Measurements from ENCODE around the gene RNF144A. TPM values are rescaled to one million over a fixed set of nuclear protein-coding genes. Genes with fewer than 3 reads are reported as not detected.

Gene RNF144A
- total and polyA plus RNA-seq, 10 of the 15 experiments (the other 5 are each of a cell fraction or from before 2014, with no cell fraction given), result 0.02 to 12.1 (median 0.48) TPM; not detected in 1

DNA sequence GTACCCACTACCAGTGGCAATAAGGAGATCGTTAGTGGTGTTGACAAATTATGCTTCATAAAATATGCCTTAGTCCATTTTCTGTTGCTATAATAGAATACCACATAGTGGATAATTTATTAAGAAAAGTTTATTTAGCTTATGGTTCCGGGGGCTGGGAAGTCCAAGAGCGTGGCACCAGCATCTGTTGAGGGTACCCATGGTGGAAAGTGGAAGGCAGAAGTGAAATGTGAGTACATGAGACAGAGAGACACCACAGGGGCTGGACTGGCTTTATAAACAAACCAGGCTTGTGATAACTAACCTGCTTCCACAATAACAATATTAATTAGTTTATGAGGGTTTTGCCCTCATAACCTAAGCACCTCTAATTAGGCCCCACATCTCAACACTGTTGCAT is 146.6 kb downstream of the RNF144A start:
- H3K4me1 ChIP-seq (ENCODE audit: control insufficient read depth, insufficient read depth, low read length), result no peaks in the 10 kb centered on the region
- no peak overlapping the region for H3K9ac ChIP-seq (ENCODE audit: control insufficient read depth, insufficient read depth, low read length)
- H3K27ac ChIP-seq (ENCODE audit: control insufficient read depth, insufficient read depth), result no peak overlapping the region
- no peaks in the 10 kb centered on the region; the same call in 2 of the 3 replicates for H3K9me3 ChIP-seq (replicated peaks; ENCODE audit: control insufficient read depth, insufficient read depth, low read length)
- ChIA-PET RAD21 (ENCODE audit: unreplicated experiment) (no interaction called here), POLR2A (no interaction called here), CTCF (interaction anchor here (1.5 kb wide), 1 partner anchor 9 kb away, joined by 3 read pairs; no protein-coding TSS in a partner anchor), SMC1A (ENCODE audit: uncharacterized antibody, unreplicated experiment) (interaction anchor here (1.2 kb wide), 1 partner anchor 19 kb away, joined by 4 read pairs; no protein-coding TSS in a partner anchor)
- no peaks in the 10 kb centered on the region for H4K20me1 ChIP-seq (ENCODE audit: control insufficient read depth, insufficient read depth)
- 30% methylated on average over 3 of the region's 3 CpGs for WGBS (ENCODE audit: insufficient coverage, insufficient replicate concordance, low lambda C conversion rate, missing lambda C conversion rate)
- no TSS peak for BruUV-seq (replicated peaks)
- no peaks in the 10 kb centered on the region for H3K36me3 ChIP-seq (ENCODE audit: control insufficient read depth in 2 of 2, insufficient read depth in 2 of 2, low read length in 1 of 2)
- no peak overlapping the region for H3K4me2 ChIP-seq (ENCODE audit: control insufficient read depth, insufficient read depth)
- H3K27me3 ChIP-seq (replicated peaks in 1 of 2; ENCODE audit: control insufficient read depth in 2 of 2, insufficient read depth in 2 of 2, low read length in 1 of 2), result no peaks in the 10 kb centered on the region
- H3K79me2 ChIP-seq (ENCODE audit: control insufficient read depth, insufficient read depth, low read length), result no peaks in the 10 kb centered on the region
- no peak for DNase-seq (ENCODE audit: low read depth, low spot score)
- H3K4me3 ChIP-seq, result no peak overlapping the region
- in situ Hi-C loops (cut with MboI), result no loop called here
- H2AFZ ChIP-seq (ENCODE audit: control insufficient read depth, low read depth, low read length), result no peak overlapping the region
- FAIRE-seq, result no peak
- no peak for ATAC-seq
- intact Hi-C loops (cut with micrococcal nuclease; ENCODE audit: unreplicated experiment), result no loop called here
- TF ChIP-seq POLR2A (IDR thresholded peaks at IDR 0.05; ENCODE audit: low read depth, low read length) (no peak), SUZ12 (IDR thresholded peaks at IDR 0.05; ENCODE audit: unreplicated experiment) (no peak), SMAD5 (IDR thresholded peaks at IDR 0.05; ENCODE audit: low read depth) (no peak), SMC3 (IDR thresholded peaks at IDR 0.05; ENCODE audit: borderline replicate concordance, low read length) (no peak), MTA2 (IDR thresholded peaks at IDR 0.05; ENCODE audit: low read depth) (no peak), CHD2 (IDR thresholded peaks at IDR 0.05; ENCODE audit: borderline replicate concordance, low read depth, low read length) (no peak)

DNA sequence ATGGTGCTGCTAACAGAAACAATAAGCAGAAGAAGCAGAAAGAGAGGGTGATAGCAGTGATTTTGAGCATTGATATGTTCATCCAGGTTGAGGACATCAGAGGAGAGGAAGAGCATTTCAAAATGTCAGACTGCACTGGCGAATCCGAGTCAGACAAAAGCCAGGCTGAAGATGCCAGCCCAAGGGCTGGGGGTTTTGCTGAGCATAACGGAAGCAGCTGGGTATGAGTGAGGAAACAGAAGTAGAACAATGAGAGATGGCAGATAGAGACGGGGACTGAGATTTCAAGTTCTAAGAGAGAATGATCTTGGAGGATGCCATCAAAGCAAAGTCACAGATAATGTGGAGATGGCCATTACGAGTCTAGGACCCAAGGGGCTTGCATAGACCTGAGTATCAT is 151.2 kb downstream of the RNF144A start:
- ATAC-seq (no peak), FAIRE-seq (no peak), DNase-seq (ENCODE audit: low read depth, low spot score) (no peak)
- Histone ChIP-seq H3K36me3 (ENCODE audit: control insufficient read depth in 2 of 2, insufficient read depth in 2 of 2, low read length in 1 of 2) (no peaks in the 10 kb centered on the region), H3K9ac (ENCODE audit: control insufficient read depth, insufficient read depth, low read length) (no peak overlapping the region), H3K4me1 (ENCODE audit: control insufficient read depth, insufficient read depth, low read length) (no peaks in the 10 kb centered on the region), H3K27ac (ENCODE audit: control insufficient read depth, insufficient read depth) (no peak overlapping the region), H3K9me3 (replicated peaks; ENCODE audit: control insufficient read depth, insufficient read depth, low read length) (no peaks in the 10 kb centered on the region; the same call in 2 of the 3 replicates), H2AFZ (ENCODE audit: control insufficient read depth, low read depth, low read length) (no peak overlapping the region), H3K4me3 (no peak overlapping the region), H3K4me2 (ENCODE audit: control insufficient read depth, insufficient read depth) (no peak overlapping the region), H4K20me1 (ENCODE audit: control insufficient read depth, insufficient read depth) (no peaks in the 10 kb centered on the region), H3K27me3 (replicated peaks in 1 of 2; ENCODE audit: control insufficient read depth in 2 of 2, insufficient read depth in 2 of 2, low read length in 1 of 2) (no peaks in the 10 kb centered on the region), H3K79me2 (ENCODE audit: control insufficient read depth, insufficient read depth, low read length) (no peaks in the 10 kb centered on the region)
- WGBS (ENCODE audit: insufficient coverage, insufficient replicate concordance, low lambda C conversion rate, missing lambda C conversion rate), result 26% methylated on average over 5 of the region's 5 CpGs
- in situ Hi-C loops (cut with MboI) (no loop called here), intact Hi-C loops (cut with micrococcal nuclease; ENCODE audit: unreplicated experiment) (no loop called here)
- ChIA-PET CTCF (interaction anchor here (1.9 to 2.8 kb wide), 2 partner anchors 9 to 24 kb away, joined by 7 to 9 read pairs; no protein-coding TSS in a partner anchor), RAD21 (ENCODE audit: unreplicated experiment) (no interaction called here), SMC1A (ENCODE audit: uncharacterized antibody, unreplicated experiment) (interaction anchor here (3.3 kb wide), 1 partner anchor 11 kb away, joined by 12 read pairs; no protein-coding TSS in a partner anchor), POLR2A (no interaction called here)
- TF ChIP-seq POLR2AphosphoS2 (IDR thresholded peaks at IDR 0.05; ENCODE audit: low read depth, low read length) (no peak), GABPA (IDR thresholded peaks at IDR 0.05; ENCODE audit: low read depth) (no peak), PML (IDR thresholded peaks at IDR 0.05; ENCODE audit: low read length) (no peak)
- TF ChIP-seq, protein P1, sequence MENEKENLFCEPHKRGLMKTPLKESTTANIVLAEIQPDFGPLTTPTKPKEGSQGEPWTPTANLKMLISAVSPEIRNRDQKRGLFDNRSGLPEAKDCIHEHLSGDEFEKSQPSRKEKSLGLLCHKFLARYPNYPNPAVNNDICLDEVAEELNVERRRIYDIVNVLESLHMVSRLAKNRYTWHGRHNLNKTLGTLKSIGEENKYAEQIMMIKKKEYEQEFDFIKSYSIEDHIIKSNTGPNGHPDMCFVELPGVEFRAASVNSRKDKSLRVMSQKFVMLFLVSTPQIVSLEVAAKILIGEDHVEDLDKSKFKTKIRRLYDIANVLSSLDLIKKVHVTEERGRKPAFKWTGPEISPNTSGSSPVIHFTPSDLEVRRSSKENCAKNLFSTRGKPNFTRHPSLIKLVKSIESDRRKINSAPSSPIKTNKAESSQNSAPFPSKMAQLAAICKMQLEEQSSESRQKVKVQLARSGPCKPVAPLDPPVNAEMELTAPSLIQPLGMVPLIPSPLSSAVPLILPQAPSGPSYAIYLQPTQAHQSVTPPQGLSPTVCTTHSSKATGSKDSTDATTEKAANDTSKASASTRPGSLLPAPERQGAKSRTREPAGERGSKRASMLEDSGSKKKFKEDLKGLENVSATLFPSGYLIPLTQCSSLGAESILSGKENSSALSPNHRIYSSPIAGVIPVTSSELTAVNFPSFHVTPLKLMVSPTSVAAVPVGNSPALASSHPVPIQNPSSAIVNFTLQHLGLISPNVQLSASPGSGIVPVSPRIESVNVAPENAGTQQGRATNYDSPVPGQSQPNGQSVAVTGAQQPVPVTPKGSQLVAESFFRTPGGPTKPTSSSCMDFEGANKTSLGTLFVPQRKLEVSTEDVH (IDR thresholded peaks at IDR 0.05; ENCODE audit: low read depth, partially characterized antibody), result no peak
- no TSS peak for BruUV-seq (replicated peaks)
